IMR-90 (cell line): ENCODE results near the gene ADAM17.

ENCODE experiments used
- CTCF ChIP-seq: conservative IDR thresholded peaks from 2 replicates; pipeline ENCODE4 v1.5.1; 2012; ENCODE audit warnings: mild to moderate bottlenecking, low read depth, low read length, improper control_type of control experiment
- TF ChIP-seq, protein P1 (sequence below): fragments of 150-350 bp; IDR thresholded peaks from 2 replicates; pipeline ENCODE4 v1.6.1; 2016; ENCODE audit warnings: low read depth, mild to moderate bottlenecking, low read length, moderate library complexity, borderline replicate concordance

GRCh38 chr2:9590641-9591040 is 35.0 kb upstream of the ADAM17 start:
- TF ChIP-seq, protein P1, sequence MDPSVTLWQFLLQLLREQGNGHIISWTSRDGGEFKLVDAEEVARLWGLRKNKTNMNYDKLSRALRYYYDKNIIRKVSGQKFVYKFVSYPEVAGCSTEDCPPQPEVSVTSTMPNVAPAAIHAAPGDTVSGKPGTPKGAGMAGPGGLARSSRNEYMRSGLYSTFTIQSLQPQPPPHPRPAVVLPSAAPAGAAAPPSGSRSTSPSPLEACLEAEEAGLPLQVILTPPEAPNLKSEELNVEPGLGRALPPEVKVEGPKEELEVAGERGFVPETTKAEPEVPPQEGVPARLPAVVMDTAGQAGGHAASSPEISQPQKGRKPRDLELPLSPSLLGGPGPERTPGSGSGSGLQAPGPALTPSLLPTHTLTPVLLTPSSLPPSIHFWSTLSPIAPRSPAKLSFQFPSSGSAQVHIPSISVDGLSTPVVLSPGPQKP, result no peak
- TF ChIP-seq CTCF, result no peak
